AG04450 (cell line): ENCODE results near the gene TRRAP. TPM values are rescaled to one million over a fixed set of nuclear protein-coding genes. Genes with fewer than 3 reads are reported as not detected.

Experiments
- CTCF ChIA-PET: fragments of 300-600, 350-600 bp; formaldehyde crosslinking; extraction: SDS; loops from one replicate; lab custom pipeline; 2022; ENCODE audit warnings: antibody characterized with exemption, inconsistent platforms; lab: Charles Lee
- POLR2A ChIA-PET: fragments of 350-600 bp; formaldehyde crosslinking; extraction: SDS; loops from one replicate; lab custom pipeline; 2021; ENCODE audit warnings: antibody characterized with exemption, inconsistent platforms; lab: Yijun Ruan, JAX
- DNase-seq: peaks from one replicate; pipeline ENCODE4 v3.0.0-alpha.2; 2011; ENCODE audit warnings: low read depth, low spot score
- H3K27ac ChIP-seq: one replicate; pipeline ENCODE4 v1.5.1; 2012; ENCODE audit warnings: low read depth, low read length, control low read depth
- H3K27me3 ChIP-seq: one replicate; pipeline ENCODE4 v1.6.0; 2012; ENCODE audit warnings: low read length; ENCODE audit not compliant: control insufficient read depth, insufficient read depth
- H3K4me3 ChIP-seq: 2 replicates; pipeline ENCODE4 v1.5.1; 2011; ENCODE audit warnings: mild to moderate bottlenecking, low read depth, low read length, control low read depth
- H3K9me3 ChIP-seq: 2 replicates; pipeline ENCODE4 v1.5.1; 2012; ENCODE audit warnings: low read length; ENCODE audit not compliant: control insufficient read depth, insufficient read depth
- polyA plus RNA-seq: library from polyadenylated mRNA; depleted of rRNA; stranded (reverse); fragments of >200 nt; gene quantifications from 2 replicates; pipeline ENCODE4 v1.2.3, GENCODE V29; 2011
- TF ChIP-seq, protein P1 (sequence below): IDR thresholded peaks from 2 replicates; pipeline ENCODE4 v1.5.1; 2011; ENCODE audit warnings: low read depth, low read length, control low read depth, inconsistent platforms

Gene TRRAP
- polyA plus RNA-seq, 1 experiment, result 20.6 TPM

DNA sequence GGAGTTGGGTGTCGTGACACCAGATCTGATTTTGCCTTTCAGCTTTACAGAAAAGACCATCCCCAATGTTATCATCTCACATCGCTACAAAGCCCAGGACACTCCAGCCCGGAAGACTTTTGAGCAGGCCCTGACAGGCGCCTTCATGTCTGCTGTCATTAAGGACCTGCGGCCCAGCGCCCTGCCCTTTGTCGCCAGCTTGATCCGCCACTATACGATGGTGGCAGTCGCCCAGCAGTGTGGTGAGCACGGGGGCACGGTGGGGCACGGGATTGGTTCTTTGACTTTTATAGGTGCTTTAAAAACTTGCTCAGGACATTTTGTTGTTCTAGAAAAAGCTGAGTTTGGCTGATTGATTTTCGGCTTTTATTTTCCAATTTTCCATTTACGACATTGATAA is 48.8 kb downstream of the TRRAP start:
- ChIA-PET POLR2A (no interaction called here), CTCF (no interaction called here)
- DNase-seq, result no peak
- H3K4me3 ChIP-seq, result no peak overlapping the region
- H3K27ac ChIP-seq, result no peak overlapping the region
- no peaks in the 10 kb centered on the region for H3K9me3 ChIP-seq
- TF ChIP-seq, protein P1, sequence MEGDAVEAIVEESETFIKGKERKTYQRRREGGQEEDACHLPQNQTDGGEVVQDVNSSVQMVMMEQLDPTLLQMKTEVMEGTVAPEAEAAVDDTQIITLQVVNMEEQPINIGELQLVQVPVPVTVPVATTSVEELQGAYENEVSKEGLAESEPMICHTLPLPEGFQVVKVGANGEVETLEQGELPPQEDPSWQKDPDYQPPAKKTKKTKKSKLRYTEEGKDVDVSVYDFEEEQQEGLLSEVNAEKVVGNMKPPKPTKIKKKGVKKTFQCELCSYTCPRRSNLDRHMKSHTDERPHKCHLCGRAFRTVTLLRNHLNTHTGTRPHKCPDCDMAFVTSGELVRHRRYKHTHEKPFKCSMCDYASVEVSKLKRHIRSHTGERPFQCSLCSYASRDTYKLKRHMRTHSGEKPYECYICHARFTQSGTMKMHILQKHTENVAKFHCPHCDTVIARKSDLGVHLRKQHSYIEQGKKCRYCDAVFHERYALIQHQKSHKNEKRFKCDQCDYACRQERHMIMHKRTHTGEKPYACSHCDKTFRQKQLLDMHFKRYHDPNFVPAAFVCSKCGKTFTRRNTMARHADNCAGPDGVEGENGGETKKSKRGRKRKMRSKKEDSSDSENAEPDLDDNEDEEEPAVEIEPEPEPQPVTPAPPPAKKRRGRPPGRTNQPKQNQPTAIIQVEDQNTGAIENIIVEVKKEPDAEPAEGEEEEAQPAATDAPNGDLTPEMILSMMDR, result no peak
- H3K27me3 ChIP-seq, result no peaks in the 10 kb centered on the region

DNA sequence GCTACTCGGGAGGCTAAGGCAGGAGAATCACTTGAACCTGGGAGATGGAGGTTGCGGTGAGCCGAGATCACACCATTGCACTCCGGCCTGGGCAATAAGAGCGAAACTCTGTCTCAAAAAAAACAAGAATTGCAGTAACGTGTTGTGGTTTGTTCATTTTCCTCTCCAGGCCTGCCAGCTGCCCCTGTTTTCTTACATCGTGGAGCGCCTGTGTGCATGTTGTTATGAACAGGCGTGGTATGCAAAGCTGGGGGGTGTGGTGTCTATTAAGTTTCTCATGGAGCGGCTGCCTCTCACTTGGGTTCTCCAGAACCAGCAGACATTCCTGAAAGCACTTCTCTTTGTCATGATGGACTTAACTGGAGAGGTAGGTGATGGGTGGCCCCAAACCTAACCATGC is 52.1 kb downstream of the TRRAP start:
- no peak for DNase-seq
- POLR2A ChIA-PET, result no interaction called here
- no peak overlapping the region for H3K27ac ChIP-seq
- TF ChIP-seq, protein P1, result no peak
- CTCF ChIA-PET, result interaction anchor here (0.5 kb wide), 1 partner anchor 67 kb away, joined by 3 read pairs; no protein-coding TSS in a partner anchor
- H3K4me3 ChIP-seq, result no peak overlapping the region
- H3K27me3 ChIP-seq, result no peaks in the 10 kb centered on the region
- no peaks in the 10 kb centered on the region for H3K9me3 ChIP-seq

DNA sequence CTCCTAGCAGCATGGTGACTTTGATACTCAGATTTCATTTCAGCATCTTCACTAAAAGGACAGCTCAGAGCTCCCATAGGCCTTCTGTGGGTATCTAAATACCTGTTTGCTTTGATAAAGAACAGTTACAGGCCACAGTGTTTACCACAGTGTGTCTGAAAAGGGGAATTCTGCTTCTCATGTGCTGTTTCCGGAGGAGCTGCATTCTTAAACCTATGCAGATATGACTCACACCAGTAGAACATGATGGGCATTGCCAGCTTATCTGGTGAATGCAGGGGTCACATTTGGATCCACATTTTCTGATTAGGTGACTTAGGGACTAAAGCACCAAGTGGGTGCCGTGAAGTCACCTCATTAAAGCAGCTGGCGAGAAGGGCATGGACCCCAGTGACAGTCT is 52.6 kb downstream of the TRRAP start:
- Histone ChIP-seq H3K4me3 (no peak overlapping the region), H3K9me3 (no peaks in the 10 kb centered on the region), H3K27ac (no peak overlapping the region), H3K27me3 (no peaks in the 10 kb centered on the region)
- CTCF ChIA-PET, result interaction anchor here (0.5 to 0.6 kb wide), 2 partner anchors 67 to 419 kb away, joined by 3 to 5 read pairs; no protein-coding TSS in a partner anchor
- POLR2A ChIA-PET, result no interaction called here
- DNase-seq, result no peak
- TF ChIP-seq, protein P1, result no peak

DNA sequence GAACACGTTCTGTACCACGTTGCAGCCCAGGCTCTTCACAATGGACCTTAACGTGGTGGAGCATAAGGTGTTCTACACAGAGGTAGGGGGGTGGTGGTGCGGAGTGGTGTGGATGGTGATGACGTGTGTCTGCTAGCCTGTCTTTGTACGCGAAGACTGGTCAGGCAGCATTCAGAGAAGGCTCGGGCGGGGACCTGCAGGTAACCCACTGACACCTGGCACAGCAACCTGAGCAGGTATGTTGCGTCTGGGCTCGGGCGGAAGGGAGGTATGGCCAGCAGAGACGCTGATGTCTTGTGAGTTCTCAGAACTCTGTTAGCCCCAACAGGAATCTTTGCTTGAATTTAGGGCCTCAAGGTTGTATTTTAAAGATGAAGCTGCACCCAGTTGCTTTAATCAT is 55.0 kb downstream of the TRRAP start:
- ChIA-PET CTCF (no interaction called here), POLR2A (no interaction called here)
- TF ChIP-seq, protein P1, result no peak
- Histone ChIP-seq H3K4me3 (no peak overlapping the region), H3K27me3 (no peaks in the 10 kb centered on the region), H3K27ac (no peak overlapping the region), H3K9me3 (no peaks in the 10 kb centered on the region)
- no peak for DNase-seq

DNA sequence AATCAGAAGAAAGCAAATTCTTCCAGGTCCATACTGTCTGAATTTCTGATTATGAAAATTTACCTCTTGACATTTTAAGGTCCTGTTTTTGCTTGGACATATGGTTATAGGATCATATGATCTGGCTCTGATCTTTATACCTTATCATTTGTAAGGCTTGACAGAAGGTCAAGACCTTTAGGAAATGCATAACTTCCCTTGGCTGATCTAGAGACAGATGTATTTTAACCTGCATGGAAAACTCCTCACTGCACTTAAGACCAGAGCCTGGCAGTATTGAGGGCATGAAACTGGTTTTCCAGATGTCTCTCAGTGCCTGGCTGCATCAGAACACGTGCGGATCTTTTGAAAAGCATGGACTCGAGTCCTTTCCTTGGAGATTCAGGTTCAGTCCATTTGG is 55.9 kb downstream of the TRRAP start:
- TF ChIP-seq, protein P1, result no peak
- Histone ChIP-seq H3K27ac (no peak overlapping the region), H3K4me3 (no peak overlapping the region), H3K27me3 (no peaks in the 10 kb centered on the region), H3K9me3 (no peaks in the 10 kb centered on the region)
- ChIA-PET CTCF (no interaction called here), POLR2A (no interaction called here)
- DNase-seq, result no peak
